ENCODE measurements around the gene GGA1. TPM values are rescaled to one million over a fixed set of nuclear protein-coding genes. Genes with fewer than 3 reads are reported as not detected.

The GGA1 gene
- total and polyA plus RNA-seq, 2 donors from 2014 or later: 37.5 to 61.2 TPM

- no peaks in the 10 kb centered on the region for H3K36me3 ChIP-seq (ENCODE audit: control insufficient read depth in 2 of 3, insufficient read depth in 3 of 3, low read length in 3 of 3)
- H3K9me3 ChIP-seq (ENCODE audit: control insufficient read depth in 2 of 3, insufficient read depth in 1 of 3, low read length in 3 of 3): no peaks in the 10 kb centered on the region
- H3K27me3 ChIP-seq (ENCODE audit: control insufficient read depth, insufficient read depth, low read length): no peaks in the 10 kb centered on the region
- H3K9ac ChIP-seq (ENCODE audit: low read length in 3 of 3): no peak overlapping the region
- DNase-seq: no peak
- FAIRE-seq: no peak
- TF ChIP-seq, protein P1, sequence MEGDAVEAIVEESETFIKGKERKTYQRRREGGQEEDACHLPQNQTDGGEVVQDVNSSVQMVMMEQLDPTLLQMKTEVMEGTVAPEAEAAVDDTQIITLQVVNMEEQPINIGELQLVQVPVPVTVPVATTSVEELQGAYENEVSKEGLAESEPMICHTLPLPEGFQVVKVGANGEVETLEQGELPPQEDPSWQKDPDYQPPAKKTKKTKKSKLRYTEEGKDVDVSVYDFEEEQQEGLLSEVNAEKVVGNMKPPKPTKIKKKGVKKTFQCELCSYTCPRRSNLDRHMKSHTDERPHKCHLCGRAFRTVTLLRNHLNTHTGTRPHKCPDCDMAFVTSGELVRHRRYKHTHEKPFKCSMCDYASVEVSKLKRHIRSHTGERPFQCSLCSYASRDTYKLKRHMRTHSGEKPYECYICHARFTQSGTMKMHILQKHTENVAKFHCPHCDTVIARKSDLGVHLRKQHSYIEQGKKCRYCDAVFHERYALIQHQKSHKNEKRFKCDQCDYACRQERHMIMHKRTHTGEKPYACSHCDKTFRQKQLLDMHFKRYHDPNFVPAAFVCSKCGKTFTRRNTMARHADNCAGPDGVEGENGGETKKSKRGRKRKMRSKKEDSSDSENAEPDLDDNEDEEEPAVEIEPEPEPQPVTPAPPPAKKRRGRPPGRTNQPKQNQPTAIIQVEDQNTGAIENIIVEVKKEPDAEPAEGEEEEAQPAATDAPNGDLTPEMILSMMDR (IDR thresholded peaks at IDR 0.05; ENCODE audit: borderline replicate concordance, extremely low read depth, insufficient read depth): no peak
- no peak overlapping the region for H3K4me3 ChIP-seq (ENCODE audit: low read length in 3 of 3)
- H3K27ac ChIP-seq (ENCODE audit: low read depth in 2 of 2, low read length in 2 of 2): no peak overlapping the region
- intact Hi-C loops (cut with DNase I): loop anchor here (5.0 kb wide), 1 partner anchor 37 kb away; no protein-coding TSS in a partner anchor
- H3K4me1 ChIP-seq (ENCODE audit: control insufficient read depth in 2 of 3, insufficient read depth in 2 of 3, low read depth in 1 of 3, low read length in 3 of 3): peaks cover 0 to 9% (median 0%) of the 10 kb centered on the region in 3 donors
Observed at GRCh38 chr22:37679670-37680069, 71.0 kb downstream of the GGA1 start.

DNA sequence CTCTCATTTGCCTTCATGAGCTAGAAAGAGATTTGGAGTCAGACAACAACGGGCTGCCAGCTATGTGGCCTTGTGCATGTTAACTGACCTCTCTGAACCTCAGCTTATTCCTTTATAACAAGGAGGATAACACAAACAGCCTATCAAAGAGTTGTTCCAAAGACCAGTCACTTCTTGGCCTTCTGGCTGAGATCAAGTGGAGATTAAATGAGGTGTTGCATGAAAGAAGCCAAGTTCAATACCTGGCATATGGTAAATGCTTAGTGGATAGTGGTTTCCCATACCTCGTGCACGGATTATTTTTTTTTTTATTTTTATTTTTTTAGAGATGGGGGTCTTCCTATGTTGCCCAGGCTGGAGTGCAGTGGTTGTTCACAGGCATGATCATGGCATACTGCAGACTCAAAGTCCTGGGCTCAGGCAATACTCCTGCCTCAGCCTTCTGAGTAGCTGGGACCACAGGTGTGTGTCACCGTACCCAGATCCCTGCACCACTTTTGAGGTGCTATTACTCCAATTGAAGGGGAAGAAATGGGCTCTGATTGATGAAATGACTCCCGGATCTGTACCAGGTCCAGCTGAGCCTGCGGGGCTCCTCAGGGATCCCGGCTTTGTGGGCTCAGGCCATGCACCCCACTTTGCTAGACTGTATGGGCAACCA is 71.7 kb downstream of the GGA1 start:
- no peaks in the 10 kb centered on the region for H3K9me3 ChIP-seq (ENCODE audit: control insufficient read depth in 2 of 3, insufficient read depth in 1 of 3, low read length in 3 of 3)
- peaks cover 0 to 7% (median 0%) of the 10 kb centered on the region in 3 donors for H3K4me1 ChIP-seq (ENCODE audit: control insufficient read depth in 2 of 3, insufficient read depth in 2 of 3, low read depth in 1 of 3, low read length in 3 of 3)
- TF ChIP-seq, protein P1 (IDR thresholded peaks at IDR 0.05; ENCODE audit: borderline replicate concordance, extremely low read depth, insufficient read depth): no peak
- no peaks in the 10 kb centered on the region for H3K36me3 ChIP-seq (ENCODE audit: control insufficient read depth in 2 of 3, insufficient read depth in 3 of 3, low read length in 3 of 3)
- DNase-seq (no peak), FAIRE-seq (no peak)
- H3K27me3 ChIP-seq (ENCODE audit: control insufficient read depth, insufficient read depth, low read length): no peaks in the 10 kb centered on the region
- H3K9ac ChIP-seq (ENCODE audit: low read length in 3 of 3): no peak overlapping the region
- no peak overlapping the region for H3K27ac ChIP-seq (ENCODE audit: low read depth in 2 of 2, low read length in 2 of 2)
- intact Hi-C loops (cut with DNase I): loop anchor here (5.0 kb wide), 1 partner anchor 38 kb away; no protein-coding TSS in a partner anchor
- H3K4me3 ChIP-seq (ENCODE audit: low read length in 3 of 3): no peak overlapping the region

DNA sequence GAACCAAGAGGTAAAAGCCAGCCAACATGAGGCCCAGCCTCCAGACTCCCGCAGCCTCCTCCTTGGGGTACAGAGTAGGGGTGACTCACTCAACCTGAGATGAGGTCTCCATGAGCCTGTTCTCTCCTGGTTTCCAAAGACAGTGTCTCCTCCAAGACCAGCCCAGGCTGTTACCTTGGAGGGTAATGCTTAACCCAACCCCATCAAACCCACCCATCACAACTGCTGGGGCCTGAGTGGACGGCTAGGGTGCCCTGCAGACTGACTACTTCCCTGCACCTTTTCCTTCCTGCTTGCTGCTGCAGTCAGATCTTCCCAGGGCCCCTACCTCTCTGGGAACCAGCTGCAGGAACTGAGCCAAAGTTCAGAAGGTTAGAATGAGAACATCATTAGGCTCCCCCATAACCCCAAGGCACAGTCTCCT is 72.4 kb downstream of the GGA1 start:
- FAIRE-seq: no peak
- Histone ChIP-seq H3K9me3 (ENCODE audit: control insufficient read depth in 2 of 3, insufficient read depth in 1 of 3, low read length in 3 of 3) (no peaks in the 10 kb centered on the region), H3K4me3 (ENCODE audit: low read length in 3 of 3) (no peak overlapping the region), H3K9ac (ENCODE audit: low read length in 3 of 3) (no peak overlapping the region), H3K27me3 (ENCODE audit: control insufficient read depth, insufficient read depth, low read length) (no peaks in the 10 kb centered on the region), H3K4me1 (ENCODE audit: control insufficient read depth in 2 of 3, insufficient read depth in 2 of 3, low read depth in 1 of 3, low read length in 3 of 3) (peaks cover 0 to 4% (median 0%) of the 10 kb centered on the region in 3 donors), H3K36me3 (ENCODE audit: control insufficient read depth in 2 of 3, insufficient read depth in 3 of 3, low read length in 3 of 3) (no peaks in the 10 kb centered on the region), H3K27ac (ENCODE audit: low read depth in 2 of 2, low read length in 2 of 2) (no peak overlapping the region)
- TF ChIP-seq, protein P1 (IDR thresholded peaks at IDR 0.05; ENCODE audit: borderline replicate concordance, extremely low read depth, insufficient read depth): no peak
- intact Hi-C loops (cut with DNase I): loop anchor here (5.0 kb wide), 1 partner anchor 39 kb away; no protein-coding TSS in a partner anchor
- no peak for DNase-seq

All from kidney (tissue), 14 donors.